Erythroblast (primary cell): ENCODE results near the gene MEX3B.

ENCODE experiments used
- GATA1 ChIP-seq: IDR thresholded peaks from 2 replicates; pipeline ENCODE4 v1.6.1; 2011; ENCODE audit warnings: low read depth, mild to moderate bottlenecking, control low read depth, low read length, moderate library complexity
- POLR2A ChIP-seq: IDR thresholded peaks from 2 replicates; pipeline ENCODE4 v1.6.1; 2011; ENCODE audit warnings: mild to moderate bottlenecking, low read length

GRCh38 chr15:82018201-82018600, 27.6 kb downstream of the MEX3B start:
- TF ChIP-seq POLR2A (no peak), GATA1 (no peak)
